HuH-7 (cell line): ENCODE measurements around the gene TMEM207.
"Not testable (repeated sequence)": the region's sequence is repeated elsewhere in the genome, so short reads cannot be mapped to it uniquely, and the experiment has no call there.

Experiments used
- DNase-seq: peaks from one replicate; pipeline ENCODE4 v3.0.0; 2011; ENCODE audit warnings: low spot score

TMEM207 gene

DNA sequence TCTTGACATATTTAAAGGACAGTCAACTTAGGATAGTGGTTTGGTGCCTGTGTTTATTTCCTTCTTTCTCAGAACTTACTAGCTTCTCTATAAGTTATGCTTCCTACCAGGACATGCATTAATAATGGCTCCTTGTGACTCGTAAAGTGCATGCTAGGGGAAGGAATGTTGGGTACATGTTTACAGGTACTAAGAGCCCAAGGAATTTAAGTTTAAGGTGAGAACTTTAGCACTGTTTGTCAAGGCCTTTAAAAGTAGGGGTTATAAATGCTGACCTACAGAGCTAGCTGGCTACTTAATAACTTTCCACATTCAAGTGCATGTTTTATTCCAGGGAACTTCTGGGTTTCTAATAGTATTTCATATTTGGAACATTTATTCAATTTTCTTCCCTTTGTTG, at the start of gene TMEM207:
Gene TMEM207 (minus strand): TSS at position 101 of the 400 bp plus-strand sequence. CDS start 92 bp downstream, at position 9.
- no peak for DNase-seq

DNA sequence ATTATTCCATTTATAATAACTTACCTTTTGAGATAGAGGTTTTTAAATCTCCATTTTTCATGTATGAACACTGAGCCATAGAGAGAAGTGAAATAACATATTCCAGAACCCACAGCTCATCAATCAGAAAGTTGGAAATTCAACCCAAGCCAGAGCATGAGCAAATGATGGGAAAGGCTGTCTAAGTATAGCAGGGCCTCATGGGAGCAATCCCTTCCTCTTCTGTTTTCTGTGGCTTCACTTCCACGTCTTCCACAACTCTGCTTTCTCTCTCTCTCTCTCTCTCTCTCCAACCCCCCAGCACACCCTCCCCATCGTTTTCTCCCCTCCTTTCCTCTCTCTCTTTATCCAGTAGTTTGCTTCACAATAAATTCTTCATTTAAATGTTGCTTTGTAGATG, 49.4 kb upstream of the TMEM207 start:
- no peak for DNase-seq

DNA sequence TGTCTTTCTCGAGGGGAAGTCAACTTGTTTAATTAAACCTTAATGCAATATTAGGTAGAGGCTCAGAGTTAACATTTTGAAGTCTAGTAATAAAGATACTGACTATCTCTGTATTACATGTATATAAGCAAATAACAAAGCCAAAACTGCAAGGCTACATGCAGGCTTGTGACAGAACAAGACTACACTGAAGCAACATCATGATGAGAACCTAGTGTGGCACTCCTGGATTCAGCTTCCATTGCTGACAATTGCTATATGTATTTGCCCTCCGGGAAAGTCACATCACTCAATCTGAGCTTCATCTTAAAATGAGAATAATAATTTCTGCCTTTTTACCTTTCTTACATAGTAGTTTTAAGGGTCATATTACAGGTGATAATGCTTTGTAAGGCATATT, 48.6 kb upstream of the TMEM207 start:
- DNase-seq = no peak

DNA sequence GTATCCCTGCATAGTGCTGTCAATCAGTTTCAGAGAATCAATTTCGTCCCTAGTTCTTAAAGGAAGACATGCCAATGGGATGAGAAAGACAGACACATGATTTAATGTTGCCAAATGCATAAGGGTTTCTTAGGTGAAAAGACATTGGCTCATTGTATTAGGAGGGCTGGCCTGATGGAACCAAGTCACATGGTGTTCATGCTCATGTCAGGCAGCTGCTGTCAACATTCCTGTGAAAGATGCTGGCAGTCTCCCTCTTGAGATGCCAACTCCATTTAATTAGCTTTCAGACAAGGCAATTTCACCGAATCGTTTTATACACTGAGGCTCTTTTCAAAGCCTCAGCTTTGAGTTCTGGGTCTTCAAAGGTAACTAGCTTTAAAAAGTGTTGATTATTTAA, 48.1 kb upstream of the TMEM207 start:
- DNase-seq = no peak

DNA sequence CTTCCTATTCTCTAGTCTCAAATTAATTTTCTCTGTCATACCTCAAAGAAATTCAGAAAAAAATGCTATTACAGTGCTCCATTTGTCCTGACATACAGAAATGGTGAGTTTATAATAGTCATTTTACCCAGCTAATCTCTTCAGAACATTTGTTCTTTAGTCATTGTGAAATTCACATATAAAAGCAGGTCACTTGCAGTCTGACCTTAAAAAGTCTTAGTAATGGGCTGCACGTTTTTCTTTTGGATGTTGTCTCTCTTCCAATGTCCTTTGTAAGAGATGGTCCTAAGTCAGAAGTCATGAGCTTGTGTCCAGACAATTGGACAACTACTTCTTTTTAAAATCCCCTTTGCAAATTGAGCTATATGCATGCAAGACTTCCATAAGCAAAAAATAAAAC, 47.2 kb upstream of the TMEM207 start:
- DNase-seq = no peak

DNA sequence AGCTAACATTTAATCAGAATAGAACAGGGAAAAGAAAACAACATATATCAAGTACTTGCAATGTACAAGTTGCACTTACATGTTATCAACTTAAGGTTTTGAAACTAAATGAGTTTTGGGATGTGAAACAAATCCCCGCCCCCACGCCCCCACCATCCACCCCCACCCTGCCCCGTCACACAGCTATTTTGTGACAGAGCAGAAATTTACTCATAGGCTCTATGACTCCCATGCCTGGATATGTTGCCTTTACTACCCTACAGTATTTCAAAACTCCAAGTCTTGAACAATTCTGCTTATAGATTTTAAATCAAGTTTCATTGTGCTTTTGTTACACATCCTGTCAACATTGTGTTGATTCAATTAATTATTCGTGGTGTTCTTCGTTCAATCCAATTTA, 46.1 kb upstream of the TMEM207 start:
- DNase-seq = no peak

DNA sequence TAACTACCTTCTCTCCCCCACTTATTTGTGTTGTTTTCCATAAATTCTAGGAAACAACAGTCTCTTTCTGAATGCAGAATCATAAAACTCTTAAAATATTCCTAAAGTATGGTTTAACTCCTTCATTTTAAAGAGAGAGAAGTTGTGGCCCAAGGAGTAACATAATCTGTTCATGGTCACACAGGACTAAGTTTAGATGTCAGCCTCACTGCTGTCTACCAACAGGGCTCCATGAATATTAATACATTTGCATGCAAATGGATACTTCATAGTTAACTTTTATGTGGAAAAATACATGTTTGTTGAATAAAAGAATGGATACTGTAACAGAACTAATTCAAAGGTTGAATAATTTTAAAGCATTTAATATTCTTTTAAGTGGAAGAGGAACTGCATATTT, 45.7 kb upstream of the TMEM207 start:
- no peak for DNase-seq

DNA sequence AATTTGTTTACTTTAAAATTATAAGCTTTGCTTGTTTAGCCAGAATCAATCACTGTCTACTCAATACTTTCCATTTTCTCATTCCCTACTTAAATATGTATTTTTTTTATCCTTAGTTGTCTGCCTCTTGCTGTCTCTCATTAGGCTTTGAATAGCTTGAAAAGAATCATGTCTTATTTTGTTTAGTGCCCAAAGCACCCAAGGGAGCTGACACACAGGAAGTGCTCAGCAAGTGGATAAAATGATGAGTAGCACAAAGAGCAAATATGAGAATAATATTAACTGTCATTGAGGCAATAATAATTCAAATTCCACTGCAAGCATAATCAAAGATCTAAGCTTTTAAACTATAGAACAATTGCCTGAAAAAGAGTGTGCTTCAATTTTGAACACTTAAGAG, 45.2 kb upstream of the TMEM207 start:
- no peak for DNase-seq

DNA sequence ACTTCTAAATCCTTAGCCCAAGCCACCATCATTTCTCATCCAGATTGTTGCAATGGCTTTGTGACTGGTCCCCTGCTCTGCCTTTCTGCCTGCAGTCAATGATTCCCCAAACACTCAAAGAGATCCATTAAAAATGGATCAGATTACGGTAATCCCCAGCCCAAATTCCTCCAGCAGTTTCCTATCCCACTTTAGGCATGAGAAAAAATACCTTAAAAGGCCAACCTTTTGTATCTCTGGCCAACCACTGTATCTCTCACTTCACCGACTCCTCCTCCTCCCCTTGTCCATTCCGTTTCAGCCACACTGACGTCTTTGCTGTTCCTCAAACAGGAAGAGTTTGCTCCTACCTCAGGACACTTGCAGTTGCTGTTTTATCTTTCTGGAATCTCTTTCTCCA, 43.3 kb upstream of the TMEM207 start:
- DNase-seq = no peak

DNA sequence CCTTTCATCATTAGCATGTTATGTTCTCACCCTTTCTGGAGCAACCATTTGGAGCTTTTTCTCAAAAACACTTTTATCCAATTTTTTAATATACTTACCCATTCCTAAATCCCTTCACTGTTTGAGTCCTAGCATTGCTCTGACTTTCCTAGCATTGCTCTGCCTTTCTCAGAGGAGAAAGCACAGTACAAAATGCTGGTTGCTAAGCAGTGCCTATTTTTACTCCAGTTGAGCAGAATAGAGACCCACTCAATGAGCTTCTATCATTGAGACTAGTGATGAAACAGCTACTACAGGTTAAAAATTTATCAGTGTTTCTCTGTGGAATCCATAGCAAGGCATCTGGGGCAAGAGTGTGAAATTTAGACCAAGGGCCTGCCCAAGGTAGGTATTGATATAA, 42.4 kb upstream of the TMEM207 start:
- DNase-seq = no peak

DNA sequence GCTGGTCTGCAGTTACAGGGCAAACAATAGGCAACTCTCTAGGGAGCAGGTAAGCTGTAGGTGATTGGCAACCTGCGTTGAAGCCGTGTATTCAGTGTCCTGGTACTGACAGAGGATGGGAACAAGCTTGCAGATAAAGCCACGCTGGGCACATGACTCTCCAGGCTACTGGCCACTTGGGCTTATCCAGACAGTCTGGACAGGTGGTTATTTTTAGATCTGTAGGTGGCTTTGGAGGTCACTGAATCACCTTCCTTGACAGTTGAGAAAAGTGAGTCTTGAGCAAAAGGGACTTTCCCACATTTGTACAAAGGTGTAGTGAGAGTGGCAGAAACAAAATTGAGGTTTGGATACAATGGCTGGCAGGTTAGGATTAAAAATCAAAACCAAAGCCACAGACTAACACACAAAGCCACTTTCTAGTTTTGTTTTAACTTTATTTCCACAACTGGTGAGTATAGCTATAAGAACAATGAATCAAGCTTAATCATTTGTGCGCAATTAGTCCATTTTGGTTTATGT, 41.9 kb upstream of the TMEM207 start:
- DNase-seq = no peak

DNA sequence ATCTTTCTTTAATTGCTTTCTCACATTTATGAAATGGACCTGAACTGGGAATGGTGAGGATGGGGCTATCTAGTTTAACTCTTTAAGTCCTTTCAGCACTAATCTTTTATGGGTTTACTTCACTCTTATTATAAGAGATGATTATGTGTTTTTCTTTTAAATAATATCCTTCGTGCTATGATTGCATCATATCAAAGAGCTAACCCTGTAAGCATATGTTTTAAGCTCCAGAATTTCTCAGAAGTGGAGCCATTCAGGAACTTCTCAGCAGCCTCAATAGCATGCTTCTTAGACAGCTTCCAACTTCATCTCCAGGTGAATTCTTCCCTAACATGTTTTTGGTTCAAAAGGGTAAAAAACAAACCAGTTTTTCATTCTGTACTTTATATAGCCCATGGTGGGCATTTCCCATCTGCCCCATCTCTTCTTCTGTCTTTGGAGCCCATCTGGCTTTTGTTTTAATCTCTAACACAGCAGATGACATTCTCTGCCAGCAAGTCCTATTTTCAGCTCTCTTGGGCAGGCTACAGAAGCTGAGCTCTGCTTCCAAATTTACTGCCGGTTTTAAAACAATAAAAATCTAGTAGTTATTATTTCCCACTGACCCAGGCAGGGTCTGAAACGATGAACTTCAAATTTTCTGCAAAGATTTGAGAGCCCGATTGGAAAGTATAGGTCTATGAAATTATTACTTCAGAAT, 37.4 kb upstream of the TMEM207 start:
- DNase-seq = no peak

DNA sequence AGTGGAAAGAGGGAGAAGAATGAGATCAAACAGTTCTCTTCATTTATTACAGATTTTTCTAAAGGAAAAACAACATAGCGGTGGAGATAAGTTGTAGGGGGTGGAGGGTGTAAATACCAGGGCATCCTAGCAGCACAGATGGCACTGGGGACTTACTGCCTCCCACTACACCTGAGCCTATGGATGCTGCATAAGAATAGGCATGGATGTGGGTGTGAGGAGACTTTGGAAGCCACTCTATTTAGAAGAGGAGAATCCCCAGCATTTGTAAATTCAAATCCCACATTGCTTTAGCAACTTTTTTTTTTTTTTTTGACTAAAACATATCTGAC, 36.8 kb upstream of the TMEM207 start:
- DNase-seq = no peak

DNA sequence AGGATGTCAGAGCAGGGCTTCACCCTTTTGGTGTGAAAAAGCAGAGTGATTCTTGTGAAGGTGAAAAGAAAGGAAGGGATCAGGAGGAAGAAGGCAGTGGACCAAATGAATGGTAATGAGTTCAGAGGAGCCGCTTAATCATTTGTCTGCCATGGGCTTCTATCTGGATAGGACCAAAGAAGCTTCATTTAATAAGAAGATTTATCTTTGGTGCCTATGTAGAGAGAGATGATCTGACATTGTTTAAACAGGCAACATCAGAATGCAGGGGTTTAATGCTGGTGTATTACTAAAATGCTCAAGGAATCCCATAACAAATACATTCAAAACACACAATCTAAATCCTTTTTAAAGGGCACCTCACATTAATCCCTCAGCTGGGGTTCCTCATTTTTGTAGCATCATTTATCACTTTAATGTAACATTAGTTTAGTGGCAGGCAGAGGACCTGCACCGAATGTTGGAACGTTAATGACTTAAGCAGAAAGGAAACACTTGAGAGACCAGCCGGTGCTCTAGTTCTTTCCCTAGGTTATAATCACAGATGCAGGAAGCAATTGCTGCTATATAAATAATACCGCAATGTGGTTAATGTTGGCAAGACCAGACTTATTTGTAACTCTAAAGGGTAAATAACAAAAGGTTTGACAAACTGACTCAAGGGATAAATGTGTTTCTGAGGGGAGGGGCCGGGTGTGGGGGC, 36.3 kb upstream of the TMEM207 start:
- no peak for DNase-seq

DNA sequence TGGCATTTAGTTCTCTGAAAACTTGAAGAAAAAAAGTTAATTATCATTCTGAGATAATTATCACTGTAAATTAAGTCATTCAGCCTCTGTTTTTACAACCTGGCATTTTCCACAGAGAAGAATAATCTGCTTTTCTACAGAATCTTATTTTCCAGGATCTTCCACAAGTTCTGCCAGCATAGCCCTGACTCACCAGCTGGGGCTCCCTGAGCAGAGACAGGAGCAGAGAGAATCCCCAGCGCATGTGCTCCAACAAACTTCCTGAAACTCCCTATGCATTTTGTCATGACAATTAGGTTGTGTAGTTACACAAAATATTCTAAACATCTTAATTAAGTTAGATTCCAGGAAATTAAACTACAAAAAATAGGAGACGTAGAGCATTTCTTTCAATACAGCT, 32.1 kb upstream of the TMEM207 start:
- DNase-seq = no peak

DNA sequence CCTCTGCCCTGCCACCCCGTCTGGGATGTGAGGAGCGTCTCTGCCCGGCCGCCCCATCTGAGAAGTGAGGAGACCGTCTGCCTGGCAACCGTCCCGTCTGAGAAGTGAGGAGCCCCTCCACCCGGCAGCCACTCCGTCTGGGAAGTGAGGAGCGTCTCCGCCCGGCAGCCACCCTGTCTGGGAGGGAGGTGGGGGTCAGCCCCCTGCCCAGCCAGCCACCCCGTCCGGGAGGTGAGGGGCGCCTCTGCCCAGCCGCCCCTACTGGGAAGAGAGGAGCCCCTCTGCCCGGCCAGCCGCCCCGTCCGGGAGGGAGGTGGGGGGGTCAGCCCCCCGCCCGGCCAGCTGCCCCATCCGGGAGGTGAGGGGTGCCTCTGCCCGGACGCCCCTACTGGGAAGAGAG, 23.6 kb upstream of the TMEM207 start:
- not testable (repeated sequence) for DNase-seq

DNA sequence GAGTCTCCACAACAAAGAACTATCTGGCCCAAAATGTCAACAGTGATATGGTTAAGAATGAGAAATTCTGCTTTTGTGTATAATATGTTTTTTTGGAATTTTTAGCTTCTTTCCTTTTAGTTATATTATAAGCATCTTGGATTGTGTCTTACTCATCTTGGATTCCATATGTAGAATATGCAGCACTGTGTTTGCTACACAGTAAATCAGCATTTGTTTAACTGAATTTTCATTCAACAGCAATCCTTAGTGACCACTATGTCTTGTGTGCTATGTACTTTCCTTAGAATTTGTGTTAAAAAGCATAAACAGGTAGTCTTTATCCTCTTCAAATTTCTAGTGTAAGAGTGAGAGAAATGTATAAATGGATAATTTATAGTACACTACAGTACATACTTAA, 18.2 kb upstream of the TMEM207 start:
- DNase-seq = no peak

DNA sequence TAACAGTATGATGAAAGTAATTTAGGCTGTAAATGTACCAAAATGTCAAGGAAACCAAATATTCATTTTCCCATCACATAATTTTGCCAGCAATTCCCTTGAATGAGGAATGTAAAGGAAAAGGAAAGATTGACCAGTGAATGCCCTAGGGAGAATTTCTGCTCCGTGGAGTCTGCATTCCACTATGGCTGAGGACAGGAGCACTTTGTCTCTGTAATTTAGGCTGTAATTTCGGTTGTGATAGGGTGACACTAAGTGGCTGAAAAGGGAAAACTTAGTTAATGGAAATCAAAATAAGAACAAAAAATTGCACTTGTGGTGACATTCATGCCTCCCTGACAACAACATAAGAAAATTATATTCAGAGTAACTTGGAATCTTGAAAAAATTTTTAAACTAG, 8.3 kb upstream of the TMEM207 start:
- no peak for DNase-seq

DNA sequence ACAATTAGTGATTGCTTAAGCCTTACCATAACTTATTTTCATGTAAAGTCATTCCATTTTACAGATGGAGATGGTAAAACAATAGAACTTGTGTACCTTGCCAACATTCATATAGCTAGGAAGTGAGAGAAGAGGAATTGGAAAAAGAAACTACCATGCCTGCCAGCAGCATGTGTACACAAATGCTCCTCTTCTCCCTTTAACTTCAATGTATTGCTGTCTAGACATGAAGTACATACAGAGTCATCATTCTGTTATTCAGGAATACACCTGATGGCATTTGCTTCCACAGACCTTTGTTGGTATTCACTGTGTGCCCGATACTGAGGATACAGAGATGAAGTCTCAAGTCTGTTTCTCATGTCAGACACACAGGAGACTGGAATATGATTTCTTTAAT, 7.1 kb upstream of the TMEM207 start:
- DNase-seq = no peak

DNA sequence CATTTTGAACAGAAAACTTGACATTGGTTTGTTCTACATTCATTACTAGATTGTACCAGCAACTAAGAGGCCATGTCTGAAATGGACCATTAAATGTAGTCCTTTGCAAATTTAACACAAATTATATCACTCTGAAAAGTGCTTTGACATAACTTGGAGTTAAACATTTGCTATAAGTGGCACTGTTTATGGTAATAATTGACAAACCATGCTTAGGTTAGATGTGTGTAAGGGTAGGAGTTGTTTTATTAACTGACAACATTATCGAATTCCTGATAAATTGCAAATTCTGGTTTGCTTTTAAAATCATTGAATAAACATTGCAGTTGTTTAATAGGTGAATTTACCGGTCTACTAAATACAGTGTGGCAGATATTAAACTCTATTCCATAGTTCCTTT, 6.1 kb upstream of the TMEM207 start:
- no peak for DNase-seq

DNA sequence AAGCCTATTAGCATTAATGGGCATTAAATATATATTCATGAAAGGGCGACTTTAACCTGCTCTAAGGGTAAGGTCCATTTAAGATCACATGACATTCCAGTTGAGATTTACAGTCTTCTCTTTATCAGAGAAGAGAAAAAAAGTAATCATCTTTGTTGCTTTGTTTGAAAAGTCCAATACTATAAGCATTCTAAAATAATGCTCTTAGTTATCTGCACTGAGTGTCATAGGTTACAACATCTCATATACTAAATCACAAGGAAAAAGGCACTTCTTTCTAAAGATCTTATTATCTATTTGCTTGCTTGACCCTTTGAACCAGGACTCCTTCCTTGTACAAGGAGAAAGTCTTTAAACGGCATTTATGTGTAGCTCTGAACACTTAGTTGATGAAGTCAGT, 1.4 kb downstream of the TMEM207 start:
- no peak for DNase-seq

DNA sequence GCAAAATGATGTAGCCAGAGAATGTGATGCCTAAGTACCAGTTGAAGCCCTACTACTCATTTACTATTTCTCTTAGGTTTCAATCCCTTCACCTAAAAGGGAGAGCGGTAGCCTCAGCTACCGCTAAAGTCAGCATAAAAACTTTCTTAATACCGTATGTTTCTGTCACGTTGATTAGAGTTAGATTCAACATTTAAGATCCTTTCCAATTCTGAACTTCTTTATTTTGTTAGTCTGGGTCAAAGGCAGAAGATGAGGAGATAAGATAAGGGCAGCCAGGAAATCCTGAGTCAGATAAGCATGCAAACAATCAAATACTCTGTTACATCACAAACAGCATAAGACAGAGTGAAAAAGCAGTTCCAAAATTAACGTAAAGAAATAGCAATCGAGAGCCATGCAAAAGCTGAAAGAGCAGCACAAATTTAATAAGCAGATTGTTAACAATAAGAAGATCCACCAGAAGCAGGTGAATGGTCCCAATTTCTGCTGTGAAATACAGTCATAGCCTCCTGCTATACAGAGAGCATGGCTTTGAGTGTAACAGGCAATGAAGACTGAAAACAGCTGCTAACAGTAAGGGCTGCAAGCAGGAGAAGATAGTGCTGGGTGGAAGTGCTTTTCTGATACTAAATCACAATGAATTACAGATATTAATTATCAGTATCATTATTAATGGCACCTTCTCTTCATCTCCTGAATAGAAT, 3.0 kb downstream of the TMEM207 start:
- DNase-seq = no peak

DNA sequence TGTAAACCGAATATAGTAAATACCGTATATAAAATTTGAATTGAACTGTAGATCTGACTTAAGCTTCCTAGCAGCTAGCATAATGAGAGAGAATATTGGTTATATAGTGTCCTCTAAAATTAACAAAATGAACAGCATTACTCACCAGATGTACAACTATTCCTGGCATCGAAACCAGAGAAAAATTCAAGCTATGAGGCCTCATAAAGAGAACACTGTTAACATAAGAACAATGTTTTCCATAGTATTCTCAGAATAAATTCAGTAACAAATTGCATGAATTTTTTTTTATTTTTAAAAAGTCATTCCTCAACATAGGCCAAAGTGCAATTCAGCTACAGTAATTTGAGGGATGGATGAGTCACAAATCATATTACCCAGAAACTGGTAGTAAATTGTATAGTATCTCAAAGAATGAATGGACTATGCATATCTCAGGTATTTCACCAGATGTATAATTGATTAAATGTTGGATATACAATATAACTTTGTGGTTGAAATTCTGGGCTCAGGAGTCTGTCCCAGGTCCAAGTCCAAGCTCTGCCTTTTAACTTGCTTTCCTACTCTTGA, 5.0 kb downstream of the TMEM207 start:
- DNase-seq = no peak
